Endothelial cell of umbilical vein (primary cell): ENCODE data around the gene KMT2B. TPM values are rescaled to one million over a fixed set of nuclear protein-coding genes. Genes with fewer than 3 reads are reported as not detected.

Experiments used
- BruUV-seq: library from RNA; stranded (reverse); fragments of 400-500 nt; replicated peaks from 2 replicates; lab custom pipeline; 2021; lab: Mats Ljungman, UMichigan
- CTCF ChIA-PET: fragments of 300-600, 350-600 bp; sonication (Branson Sonifier 250); formaldehyde crosslinking; loops from one replicate; lab custom pipeline; 2021; ENCODE audit warnings: antibody characterized with exemption, inconsistent platforms; lab: Charles Lee
- POLR2A ChIA-PET: fragments of 300-600, 350-600 bp; sonication (Branson Sonifier 250); formaldehyde crosslinking; loops from one replicate; lab custom pipeline; 2021; ENCODE audit warnings: antibody characterized with exemption, inconsistent platforms; lab: Charles Lee
- DNase-seq: peaks from one replicate; pipeline ENCODE4 v3.0.0-alpha.2; 2011; ENCODE audit warnings: low read depth, low spot score
- FAIRE-seq: peaks from 2 replicates; lab custom pipeline; 2011; peaks lifted over from hg19 to GRCh38; lab: Jason Lieb, UNC
- H2AFZ ChIP-seq: 2 replicates; pipeline ENCODE4 v1.6.0; 2012; ENCODE audit warnings: low read depth, low read length, control low read depth, inconsistent platforms
- H3K27ac ChIP-seq: 2 replicates; pipeline ENCODE4 v1.5.1; 2011; ENCODE audit warnings: low read depth, mild to moderate bottlenecking, control low read depth, low read length, moderate library complexity; ENCODE audit not compliant: insufficient read depth
- H3K27me3 ChIP-seq, 2 experiments: 2 replicates each; pipeline versions ENCODE4 v1.6.0 to v1.6.1; 2011; ENCODE audit warnings: low read length in 2 of 2, mixed read lengths in 1 of 2; ENCODE audit not compliant: control insufficient read depth in 2 of 2, insufficient read depth in 2 of 2
- H3K36me3 ChIP-seq, 2 experiments: 2 replicates in 1 of 2; 3 replicates in 1 of 2; pipeline ENCODE4 v1.5.1; 2011; ENCODE audit warnings: low read length in 2 of 2, mild to moderate bottlenecking in 1 of 2, moderate library complexity in 1 of 2; ENCODE audit not compliant: control insufficient read depth in 2 of 2, insufficient read depth in 2 of 2; ENCODE audit errors: extremely low read depth in 1 of 2
- H3K4me1 ChIP-seq: 3 replicates; pipeline ENCODE4 v1.5.1; 2011; ENCODE audit warnings: mild to moderate bottlenecking, low read length; ENCODE audit not compliant: control insufficient read depth, insufficient read depth; ENCODE audit errors: extremely low read depth
- H3K4me2 ChIP-seq: 2 replicates; pipeline ENCODE4 v1.6.1; 2011; ENCODE audit warnings: low read length, control low read depth, mixed read lengths; ENCODE audit not compliant: insufficient read depth
- H3K4me3 ChIP-seq, 3 experiments: fragments of 200-600 bp in 1 of 3; sonication (generic), shearing (Covaris generic) in 1 of 3; replicated peaks in 1 of 3; 2 replicates each; pipeline ENCODE4 v1.5.1; 2011 to 2016; ENCODE audit warnings: control low read depth in 3 of 3, low read length in 3 of 3, mild to moderate bottlenecking in 2 of 3, inconsistent platforms in 1 of 3, low read depth in 1 of 3, moderate library complexity in 1 of 3; ENCODE audit not compliant: insufficient read depth in 1 of 3
- H3K79me2 ChIP-seq: 2 replicates; pipeline ENCODE4 v1.6.0; 2012; ENCODE audit warnings: low read length, inconsistent platforms; ENCODE audit not compliant: control insufficient read depth, insufficient read depth
- H3K9ac ChIP-seq: replicated peaks from 2 replicates; pipeline ENCODE3; 2011; ENCODE audit warnings: low read length, control low read depth; ENCODE audit not compliant: insufficient read depth; ENCODE audit errors: extremely low read depth
- H3K9me1 ChIP-seq: replicated peaks from 3 replicates; pipeline ENCODE4 v1.6.0; 2011; ENCODE audit warnings: mild to moderate bottlenecking, low read length; ENCODE audit not compliant: control insufficient read depth, insufficient read depth; ENCODE audit errors: extremely low read depth
- H3K9me3 ChIP-seq: replicated peaks from 2 replicates; pipeline ENCODE4 v1.5.1; 2012; ENCODE audit warnings: low read length, inconsistent platforms; ENCODE audit not compliant: control insufficient read depth, insufficient read depth
- H4K20me1 ChIP-seq: replicated peaks from 2 replicates; pipeline ENCODE3; 2011; ENCODE audit warnings: mild to moderate bottlenecking, low read length; ENCODE audit not compliant: control insufficient read depth, insufficient read depth; ENCODE audit errors: extremely low read depth
- EZH2 ChIP-seq: IDR thresholded peaks from 2 replicates; pipeline ENCODE4 v1.6.1; 2012; ENCODE audit warnings: borderline replicate concordance, low read depth, mild to moderate bottlenecking, moderate library complexity, low read length, inconsistent platforms; ENCODE audit not compliant: severe bottlenecking
- FOS ChIP-seq: IDR thresholded peaks from 2 replicates; pipeline ENCODE4 v1.6.1; 2011; ENCODE audit warnings: mild to moderate bottlenecking, low read length, moderate library complexity, borderline replicate concordance; ENCODE audit not compliant: insufficient read depth
- GATA2 ChIP-seq: IDR thresholded peaks from 2 replicates; pipeline ENCODE4 v1.7.0; 2011; ENCODE audit warnings: low read depth, mild to moderate bottlenecking, moderate library complexity, mixed read lengths, low read length; ENCODE audit not compliant: insufficient read length, insufficient read depth
- JUN ChIP-seq: IDR thresholded peaks from 2 replicates; pipeline ENCODE4 v1.6.1; 2011; ENCODE audit warnings: borderline replicate concordance, low read depth; ENCODE audit not compliant: insufficient read length, insufficient read depth
- MYC ChIP-seq: IDR thresholded peaks from one replicate; pipeline ENCODE4 v1.6.1; 2011; ENCODE audit warnings: mild to moderate bottlenecking, low read depth, low read length
- POLR2A ChIP-seq: IDR thresholded peaks from 2 replicates; pipeline ENCODE4 v1.6.1; 2012; ENCODE audit warnings: low read depth, mild to moderate bottlenecking, control low read depth, low read length
- POLR2AphosphoS5 ChIP-seq: IDR thresholded peaks from 2 replicates; pipeline ENCODE4 v1.6.1; 2012; ENCODE audit warnings: low read depth, mild to moderate bottlenecking, control low read depth, low read length, moderate library complexity; ENCODE audit not compliant: insufficient read depth
- dilution Hi-C: fragments of 300-500 bp; cut with MboI; formaldehyde crosslinking; loops from one replicate; pipeline ENCODE4 v1.15.0; 2019; ENCODE audit warnings: low sequenced_read_pairs; ENCODE audit not compliant: extremely low pct_ligation_motif_present
- intact Hi-C: fragments of 100-400 bp; cut with micrococcal nuclease; formaldehyde crosslinking; loops from one replicate; pipeline ENCODE4 v1.10.0; 2022
- polyA plus RNA-seq, 4 experiments: library from polyadenylated mRNA; depleted of rRNA in 3 of 4; stranded (reverse) in 3 of 4; unstranded in 1 of 4; fragments of >200 nt; gene quantifications; 2 replicates each; pipeline versions ENCODE4 v1.2.1 to v1.2.3, GENCODE V29; 2011 to 2012; ENCODE audit warnings: missing spikeins in 1 of 4
- total RNA-seq: library from RNA; stranded (reverse); gene quantifications from 2 replicates; pipeline ENCODE4 v1.2.3, GENCODE V29; 2021
- TF ChIP-seq, protein P1 (sequence below), 2 donors: IDR thresholded peaks; 1 replicate in 1 of 2; 2 replicates in 1 of 2; pipeline ENCODE4 v1.5.1; 2011; ENCODE audit warnings: low read length in 2 of 2, mild to moderate bottlenecking in 2 of 2, moderate library complexity in 2 of 2, control low read depth in 1 of 2, inconsistent platforms in 1 of 2, low read depth in 1 of 2; ENCODE audit not compliant: insufficient read depth in 1 of 2; ENCODE audit errors: extremely low read depth in 1 of 2
- TF ChIP-seq, protein P2 (sequence below): IDR thresholded peaks from 2 replicates; pipeline ENCODE4 v1.6.1; 2011; ENCODE audit not compliant: insufficient read depth, insufficient read length

Gene KMT2B
- total and polyA plus RNA-seq, 2 donors (not counting 3 experiments of a cell fraction or from before 2014, with no cell fraction given), result 28.4 to 37.2 TPM

DNA sequence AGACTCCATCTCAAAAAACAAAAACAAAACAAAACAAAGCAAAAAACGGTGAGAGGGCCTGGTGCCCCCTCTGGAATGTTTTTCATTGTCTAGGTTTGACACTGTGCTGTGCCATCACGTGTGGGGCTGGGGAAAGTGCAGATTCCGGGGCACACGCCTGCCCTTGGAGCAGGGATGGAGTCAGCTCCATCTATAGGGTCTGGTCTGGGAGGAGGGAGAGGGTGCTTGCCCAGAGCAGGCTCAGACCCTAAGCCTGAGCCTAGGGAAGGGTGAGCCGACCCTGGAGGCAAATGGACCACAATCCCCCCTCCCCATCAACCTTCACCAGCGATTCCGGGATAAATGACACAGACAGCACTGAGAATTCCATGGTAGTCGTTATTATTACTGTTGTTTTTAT is 24.4 kb upstream of the KMT2B start:
- Histone ChIP-seq H3K4me2 (no peak overlapping the region), H3K27ac (no peak overlapping the region), H3K4me3 (no peak overlapping the region), H3K36me3 (no peaks in the 10 kb centered on the region), H3K4me1 (no peaks in the 10 kb centered on the region), H3K9ac (no peak overlapping the region), H3K9me3 (no peaks in the 10 kb centered on the region), H3K9me1 (no peaks in the 10 kb centered on the region), H2AFZ (no peak overlapping the region), H4K20me1 (no peaks in the 10 kb centered on the region), H3K79me2 (no peaks in the 10 kb centered on the region), H3K27me3 (no peaks in the 10 kb centered on the region)
- DNase-seq, result no peak
- no peak for FAIRE-seq
- intact Hi-C loops (loop anchor here (5.0 kb wide), 1 partner anchor 146 kb away; the partner anchor contains the start of gene TMEM147), dilution Hi-C loops (no loop called here)
- ChIA-PET POLR2A (no interaction called here), CTCF (interaction anchor here (2.9 to 6.8 kb wide), 2 partner anchors 9 to 126 kb away, joined by 12 to 54 read pairs; no protein-coding TSS in a partner anchor)
- BruUV-seq, result no TSS peak
- TF ChIP-seq FOS (no peak), GATA2 (no peak), POLR2AphosphoS5 (no peak), EZH2 (no peak), JUN (no peak), POLR2A (no peak), MYC (no peak)
- TF ChIP-seq, protein P1, sequence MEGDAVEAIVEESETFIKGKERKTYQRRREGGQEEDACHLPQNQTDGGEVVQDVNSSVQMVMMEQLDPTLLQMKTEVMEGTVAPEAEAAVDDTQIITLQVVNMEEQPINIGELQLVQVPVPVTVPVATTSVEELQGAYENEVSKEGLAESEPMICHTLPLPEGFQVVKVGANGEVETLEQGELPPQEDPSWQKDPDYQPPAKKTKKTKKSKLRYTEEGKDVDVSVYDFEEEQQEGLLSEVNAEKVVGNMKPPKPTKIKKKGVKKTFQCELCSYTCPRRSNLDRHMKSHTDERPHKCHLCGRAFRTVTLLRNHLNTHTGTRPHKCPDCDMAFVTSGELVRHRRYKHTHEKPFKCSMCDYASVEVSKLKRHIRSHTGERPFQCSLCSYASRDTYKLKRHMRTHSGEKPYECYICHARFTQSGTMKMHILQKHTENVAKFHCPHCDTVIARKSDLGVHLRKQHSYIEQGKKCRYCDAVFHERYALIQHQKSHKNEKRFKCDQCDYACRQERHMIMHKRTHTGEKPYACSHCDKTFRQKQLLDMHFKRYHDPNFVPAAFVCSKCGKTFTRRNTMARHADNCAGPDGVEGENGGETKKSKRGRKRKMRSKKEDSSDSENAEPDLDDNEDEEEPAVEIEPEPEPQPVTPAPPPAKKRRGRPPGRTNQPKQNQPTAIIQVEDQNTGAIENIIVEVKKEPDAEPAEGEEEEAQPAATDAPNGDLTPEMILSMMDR (IDR thresholded peaks at IDR 0.05; ENCODE audit: extremely low read depth in 1 of 2, insufficient read depth in 1 of 2, low read depth in 1 of 2, low read length in 2 of 2), result no peak
- TF ChIP-seq, protein P2, sequence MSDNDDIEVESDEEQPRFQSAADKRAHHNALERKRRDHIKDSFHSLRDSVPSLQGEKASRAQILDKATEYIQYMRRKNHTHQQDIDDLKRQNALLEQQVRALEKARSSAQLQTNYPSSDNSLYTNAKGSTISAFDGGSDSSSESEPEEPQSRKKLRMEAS, result no peak
